Tibial artery (tissue), 4 donors: Measurements from ENCODE around the gene NRAP.

Experiments
- DNase-seq, 2 donors: peaks; one replicate each; pipeline ENCODE4 v3.0.0-alpha.2; 2019
- H3K27ac ChIP-seq, 2 donors: fragments of 200-600 bp; sonication (generic) in 1 of 2; 1 replicate in 1 of 2; 2 replicates in 1 of 2; pipeline ENCODE4 v1.5.1; 2018 to 2019; ENCODE audit warnings: mild to moderate bottlenecking in 1 of 2
- H3K27me3 ChIP-seq, 2 donors: fragments of 200-600 bp; sonication (generic) in 1 of 2; one replicate each; pipeline versions ENCODE4 v1.5.1 to v1.6.0; 2016 to 2019
- H3K36me3 ChIP-seq, 3 donors: fragments of 200-600 bp; sonication (generic) in 2 of 3; one replicate each; pipeline ENCODE4 v1.5.1; 2016 to 2019; ENCODE audit warnings: mild to moderate bottlenecking in 2 of 3
- H3K4me1 ChIP-seq, 4 donors: fragments of 200-600 bp; sonication (generic) in 2 of 4; 1 replicate in 3 of 4; 2 replicates in 1 of 4; pipeline ENCODE4 v1.5.1; 2016 to 2019
- H3K4me3 ChIP-seq, 2 donors: fragments of 200-600 bp; sonication (generic) in 1 of 2; 1 replicate in 1 of 2; 2 replicates in 1 of 2; pipeline ENCODE4 v1.5.1; 2018 to 2019; ENCODE audit warnings: mild to moderate bottlenecking in 2 of 2
- H3K9me3 ChIP-seq, 3 donors: fragments of 200-600 bp; sonication (generic) in 1 of 3; one replicate each; pipeline ENCODE4 v1.5.1; 2016 to 2019
- intact Hi-C: fragments of 100-400 bp; cut with DNase I; formaldehyde crosslinking; loops from one replicate; pipeline ENCODE4 v1.15.0; 2023; ENCODE audit warnings: low total_unique reads
- TF ChIP-seq, protein P1 (sequence below), 2 experiments: fragments of 200-600 bp in 1 of 2; fragments of 450-650 bp in 1 of 2; IDR thresholded peaks; one replicate each; pipeline ENCODE4 v1.5.1; 2017 to 2019; ENCODE audit warnings: antibody characterized with exemption in 2 of 2, mild to moderate bottlenecking in 1 of 2, moderate library complexity in 1 of 2

NRAP gene

DNA sequence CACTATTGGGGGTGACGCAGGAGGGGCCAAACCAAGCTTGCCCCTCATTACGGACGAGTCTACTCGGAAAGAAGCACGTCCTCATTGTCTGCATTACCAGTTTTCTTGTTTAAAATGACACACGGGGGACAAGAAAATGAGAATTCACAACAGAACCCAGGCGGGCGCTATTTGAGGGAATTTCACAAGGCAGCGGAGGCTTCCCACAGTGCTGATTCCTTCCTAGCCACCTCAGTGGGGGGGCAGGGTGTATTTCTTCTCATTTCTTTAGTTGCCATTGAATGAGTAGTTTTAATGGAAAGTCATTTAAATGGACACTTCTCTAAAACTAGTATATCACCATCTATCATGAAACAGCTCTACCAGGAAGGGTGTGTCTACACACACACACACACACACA lies 42.9 kb downstream of the NRAP start:
- peaks cover 0 to 33% of the 10 kb centered on the region in 2 donors for H3K27me3 ChIP-seq

DNA sequence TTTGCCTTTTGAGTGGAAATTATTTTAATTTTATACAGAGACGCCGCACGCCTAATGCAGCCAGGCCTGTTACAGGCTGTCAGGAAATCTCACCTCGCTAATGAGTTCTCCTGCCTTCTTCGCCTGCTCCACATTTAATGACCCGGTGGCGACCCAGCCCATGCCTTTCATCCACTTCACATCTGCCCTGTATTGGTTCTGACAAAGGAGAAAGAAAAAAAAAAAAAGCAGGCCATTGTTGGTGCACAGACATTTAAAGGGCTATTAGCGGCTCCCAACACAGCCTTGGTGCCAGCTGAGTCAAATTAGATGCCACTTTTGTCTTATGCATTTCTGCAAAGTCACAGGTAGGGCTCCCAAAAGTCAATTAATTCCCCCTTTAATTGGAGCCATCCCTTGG lies 43.3 kb downstream of the NRAP start:
- intact Hi-C loops, result no loop called here
- H3K4me1 ChIP-seq, result no peaks in the 10 kb centered on the region
- H3K36me3 ChIP-seq, result no peaks in the 10 kb centered on the region
- H3K27ac ChIP-seq, result no peak overlapping the region
- H3K27me3 ChIP-seq, result peaks cover 0 to 34% of the 10 kb centered on the region in 2 donors
- H3K9me3 ChIP-seq, result no peaks in the 10 kb centered on the region
- no peak for DNase-seq
- TF ChIP-seq, protein P1, sequence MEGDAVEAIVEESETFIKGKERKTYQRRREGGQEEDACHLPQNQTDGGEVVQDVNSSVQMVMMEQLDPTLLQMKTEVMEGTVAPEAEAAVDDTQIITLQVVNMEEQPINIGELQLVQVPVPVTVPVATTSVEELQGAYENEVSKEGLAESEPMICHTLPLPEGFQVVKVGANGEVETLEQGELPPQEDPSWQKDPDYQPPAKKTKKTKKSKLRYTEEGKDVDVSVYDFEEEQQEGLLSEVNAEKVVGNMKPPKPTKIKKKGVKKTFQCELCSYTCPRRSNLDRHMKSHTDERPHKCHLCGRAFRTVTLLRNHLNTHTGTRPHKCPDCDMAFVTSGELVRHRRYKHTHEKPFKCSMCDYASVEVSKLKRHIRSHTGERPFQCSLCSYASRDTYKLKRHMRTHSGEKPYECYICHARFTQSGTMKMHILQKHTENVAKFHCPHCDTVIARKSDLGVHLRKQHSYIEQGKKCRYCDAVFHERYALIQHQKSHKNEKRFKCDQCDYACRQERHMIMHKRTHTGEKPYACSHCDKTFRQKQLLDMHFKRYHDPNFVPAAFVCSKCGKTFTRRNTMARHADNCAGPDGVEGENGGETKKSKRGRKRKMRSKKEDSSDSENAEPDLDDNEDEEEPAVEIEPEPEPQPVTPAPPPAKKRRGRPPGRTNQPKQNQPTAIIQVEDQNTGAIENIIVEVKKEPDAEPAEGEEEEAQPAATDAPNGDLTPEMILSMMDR (IDR thresholded peaks at IDR 0.05), result no peak
- no peak overlapping the region for H3K4me3 ChIP-seq

More for the DNA sequence above, 42.9 kb downstream of the NRAP start:
- Histone ChIP-seq H3K4me3 (no peak overlapping the region), H3K9me3 (no peaks in the 10 kb centered on the region), H3K27ac (no peak overlapping the region), H3K36me3 (no peaks in the 10 kb centered on the region), H3K4me1 (no peaks in the 10 kb centered on the region)
- TF ChIP-seq, protein P1 (IDR thresholded peaks at IDR 0.05), result no peak
- intact Hi-C loops, result no loop called here
- no peak for DNase-seq

DNA sequence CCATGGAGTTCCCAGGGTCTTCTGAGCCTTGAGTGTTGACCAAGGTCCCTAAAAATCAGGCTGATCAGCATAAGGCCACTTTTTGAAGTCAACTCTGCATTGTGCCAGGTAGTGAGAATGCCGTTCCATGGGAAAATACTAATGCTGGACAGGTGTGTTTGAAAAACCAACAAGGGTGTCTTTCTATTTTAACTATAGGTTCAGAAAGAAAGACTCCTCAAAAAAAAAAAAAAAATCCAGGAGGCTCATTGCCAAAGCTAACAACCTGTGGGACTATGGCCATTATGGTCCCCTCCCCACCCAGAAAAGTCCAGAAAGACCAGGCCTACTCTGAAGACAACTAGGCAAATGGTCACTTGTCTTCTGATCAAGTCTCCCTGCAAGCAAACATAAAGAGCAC lies 44.4 kb downstream of the NRAP start:
- H3K9me3 ChIP-seq, result no peaks in the 10 kb centered on the region
- H3K4me3 ChIP-seq, result no peak overlapping the region
- H3K4me1 ChIP-seq, result no peaks in the 10 kb centered on the region
- TF ChIP-seq, protein P1 (IDR thresholded peaks at IDR 0.05), result no peak
- H3K27me3 ChIP-seq, result peaks cover 0 to 42% of the 10 kb centered on the region in 2 donors
- no peak overlapping the region for H3K27ac ChIP-seq
- H3K36me3 ChIP-seq, result no peaks in the 10 kb centered on the region
- DNase-seq, result no peak
- intact Hi-C loops, result no loop called here

DNA sequence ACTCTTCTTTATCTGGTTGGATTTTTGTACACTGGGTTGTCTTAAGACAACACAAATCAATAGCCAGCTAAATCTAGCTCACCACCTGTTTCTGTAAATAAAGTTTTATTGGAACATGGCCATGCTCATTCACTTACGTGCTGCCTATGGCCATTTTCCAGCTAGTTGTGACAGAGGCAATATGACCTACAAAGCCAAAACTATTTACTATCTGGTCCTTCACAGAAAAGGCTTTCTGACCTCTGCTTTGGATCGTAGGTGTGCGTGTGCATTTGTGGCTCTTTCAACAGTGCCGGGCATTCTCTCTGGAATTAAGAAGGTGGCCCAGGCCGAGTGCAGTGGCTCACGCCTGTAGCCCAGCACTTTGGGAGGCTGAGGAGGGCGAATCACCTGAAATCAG lies 45.5 kb downstream of the NRAP start:
- intact Hi-C loops, result no loop called here
- TF ChIP-seq, protein P1 (IDR thresholded peaks at IDR 0.05), result no peak

DNA sequence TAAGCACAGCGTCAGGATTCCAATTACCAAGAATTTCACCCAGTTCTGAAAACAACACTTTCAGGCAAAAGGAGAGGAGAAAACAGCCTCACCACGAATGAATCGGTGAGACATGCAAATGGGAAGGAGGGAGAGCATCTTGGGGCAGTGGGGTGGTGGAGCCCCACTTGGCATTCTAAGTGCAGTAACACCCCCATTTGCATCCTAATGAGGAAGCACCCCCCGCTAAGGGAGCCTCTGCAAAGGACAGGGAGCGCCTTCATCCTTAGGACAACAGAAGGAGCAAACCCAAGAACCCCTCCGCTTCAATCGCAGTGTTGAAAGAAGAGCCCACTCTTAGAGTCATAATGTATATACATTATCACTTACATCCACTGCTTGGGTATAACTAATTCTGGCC lies 46.8 kb downstream of the NRAP start:
- no peak overlapping the region for H3K27ac ChIP-seq
- peaks cover 0 to 46% of the 10 kb centered on the region in 2 donors for H3K27me3 ChIP-seq
- DNase-seq, result no peak
- no peak overlapping the region for H3K4me3 ChIP-seq
- TF ChIP-seq, protein P1 (IDR thresholded peaks at IDR 0.05), result no peak
- H3K4me1 ChIP-seq, result peaks cover 0 to 3% (median 0%) of the 10 kb centered on the region in 4 donors
- H3K9me3 ChIP-seq, result no peaks in the 10 kb centered on the region
- intact Hi-C loops, result no loop called here
- H3K36me3 ChIP-seq, result no peaks in the 10 kb centered on the region

More for the DNA sequence above, 45.5 kb downstream of the NRAP start:
- Histone ChIP-seq H3K4me1 (no peaks in the 10 kb centered on the region), H3K9me3 (no peaks in the 10 kb centered on the region), H3K4me3 (no peak overlapping the region), H3K27me3 (peaks cover 0 to 46% of the 10 kb centered on the region in 2 donors), H3K27ac (no peak overlapping the region), H3K36me3 (no peaks in the 10 kb centered on the region)
- DNase-seq, result no peak
